Stimulated activated naive CD8-positive, alpha-beta T cell treated with anti-CD3 and anti-CD28 coated beads, Interleukin-15, Interleukin-2, amounts not matched to agents 100 ng/mL and 50 ng/mL, for 24 hours (primary cell): ENCODE data around the gene RILP.

Experiments used
- H3K27ac Mint-ChIP-seq: one replicate; pipeline ENCODE4 v1.8.0; 2021; ENCODE audit warnings: mild to moderate bottlenecking, mixed read lengths
- H3K27me3 Mint-ChIP-seq: one replicate; pipeline ENCODE4 v1.8.0; 2021; ENCODE audit warnings: mixed read lengths
- H3K36me3 Mint-ChIP-seq: one replicate; pipeline ENCODE4 v1.8.0; 2021; ENCODE audit warnings: low read depth, mixed read lengths
- H3K4me1 Mint-ChIP-seq: one replicate; pipeline ENCODE4 v1.8.0; 2021; ENCODE audit warnings: low read depth, mixed read lengths
- H3K4me3 Mint-ChIP-seq: one replicate; pipeline ENCODE4 v1.8.0; 2021; ENCODE audit warnings: mild to moderate bottlenecking, mixed read lengths
- H3K9me3 Mint-ChIP-seq: one replicate; pipeline ENCODE4 v1.8.0; 2021; ENCODE audit warnings: mixed read lengths

Gene RILP

DNA sequence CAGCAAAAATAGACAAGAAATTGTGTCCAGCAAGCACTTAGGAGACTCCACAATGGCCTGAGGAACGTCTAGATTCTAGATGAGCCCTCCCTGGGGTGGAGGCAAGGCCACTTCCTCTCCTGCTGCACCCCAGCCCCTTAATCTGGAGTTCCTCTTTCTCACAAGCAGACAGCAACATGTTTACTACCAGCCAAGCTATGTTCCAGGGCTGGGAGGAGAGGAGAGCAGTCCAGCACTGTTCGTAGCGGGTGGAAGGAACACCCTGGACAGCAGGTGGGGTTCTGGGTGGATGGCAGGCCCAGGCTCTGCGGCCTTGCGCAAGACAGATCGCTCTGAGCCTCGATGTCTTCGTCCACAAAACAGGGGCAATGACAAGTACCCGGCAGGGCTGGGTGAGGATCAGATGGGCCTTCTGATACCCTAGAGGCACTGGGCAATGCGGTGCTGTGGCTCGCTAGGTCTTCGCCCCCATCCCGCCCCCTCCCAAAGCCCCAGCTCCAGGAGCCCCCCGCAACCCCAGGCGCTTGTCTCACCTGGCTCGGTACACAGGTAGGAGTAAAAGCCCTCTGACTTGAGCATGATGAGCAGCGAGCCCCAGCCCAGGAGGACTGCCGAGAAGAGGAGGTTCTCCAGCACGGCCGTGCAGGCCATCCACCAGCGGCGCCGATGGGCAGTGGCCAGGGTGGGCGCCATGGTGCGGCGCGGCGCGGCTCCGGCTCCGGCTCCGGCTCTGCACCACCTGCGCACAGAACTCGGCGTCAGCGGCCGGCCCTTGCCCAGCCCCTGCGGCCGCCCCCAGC is 22.3 kb downstream of the RILP start:
- peaks cover 27% of the 10 kb centered on the region for H3K4me1 Mint-ChIP-seq
- H3K36me3 Mint-ChIP-seq: no peaks in the 10 kb centered on the region
- peaks cover 11% of the 10 kb centered on the region for H3K27me3 Mint-ChIP-seq
- H3K9me3 Mint-ChIP-seq: no peaks in the 10 kb centered on the region
- peak overlapping the region; percentile 79 for H3K4me3 Mint-ChIP-seq
- no peak overlapping the region for H3K27ac Mint-ChIP-seq

- peaks cover 22% of the 10 kb centered on the region for H3K4me1 Mint-ChIP-seq
- no peaks in the 10 kb centered on the region for H3K36me3 Mint-ChIP-seq
- H3K9me3 Mint-ChIP-seq: no peaks in the 10 kb centered on the region
- H3K27me3 Mint-ChIP-seq: peaks cover 8% of the 10 kb centered on the region
- H3K4me3 Mint-ChIP-seq: peak overlapping the region; percentile 79
- H3K27ac Mint-ChIP-seq: no peak overlapping the region
Observed at GRCh38 chr17:1626333-1626732, 23.3 kb downstream of the RILP start.

- H3K27ac Mint-ChIP-seq: no peak overlapping the region
- H3K36me3 Mint-ChIP-seq: no peaks in the 10 kb centered on the region
- H3K4me3 Mint-ChIP-seq: no peak overlapping the region
- peaks cover 8% of the 10 kb centered on the region for H3K27me3 Mint-ChIP-seq
- no peaks in the 10 kb centered on the region for H3K9me3 Mint-ChIP-seq
- peaks cover 22% of the 10 kb centered on the region for H3K4me1 Mint-ChIP-seq
Observed at GRCh38 chr17:1625581-1625980, 24.1 kb downstream of the RILP start.

DNA sequence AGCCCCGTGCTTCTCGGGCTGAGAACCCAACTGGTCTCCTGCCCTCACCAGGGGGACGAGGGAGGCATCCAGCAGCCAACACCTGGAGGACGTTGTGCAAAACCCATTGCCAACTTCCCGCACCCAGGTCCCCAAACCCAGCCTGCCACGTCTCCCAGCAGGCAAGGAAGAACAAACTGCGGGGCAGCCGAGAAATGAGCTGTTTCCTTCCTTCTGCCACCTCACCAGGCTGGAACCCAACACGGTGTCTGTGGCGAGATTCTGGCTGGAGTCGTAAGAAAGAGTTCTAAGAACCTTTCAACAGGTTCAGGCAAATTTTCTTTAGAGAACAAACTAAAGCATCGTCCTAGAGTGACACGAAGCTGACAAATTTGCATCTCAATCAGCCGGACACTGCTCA is 24.6 kb downstream of the RILP start:
- H3K36me3 Mint-ChIP-seq: no peaks in the 10 kb centered on the region
- H3K27ac Mint-ChIP-seq: no peak overlapping the region
- H3K4me3 Mint-ChIP-seq: no peak overlapping the region
- H3K9me3 Mint-ChIP-seq: no peaks in the 10 kb centered on the region
- H3K4me1 Mint-ChIP-seq: peaks cover 19% of the 10 kb centered on the region
- H3K27me3 Mint-ChIP-seq: peaks cover 8% of the 10 kb centered on the region

DNA sequence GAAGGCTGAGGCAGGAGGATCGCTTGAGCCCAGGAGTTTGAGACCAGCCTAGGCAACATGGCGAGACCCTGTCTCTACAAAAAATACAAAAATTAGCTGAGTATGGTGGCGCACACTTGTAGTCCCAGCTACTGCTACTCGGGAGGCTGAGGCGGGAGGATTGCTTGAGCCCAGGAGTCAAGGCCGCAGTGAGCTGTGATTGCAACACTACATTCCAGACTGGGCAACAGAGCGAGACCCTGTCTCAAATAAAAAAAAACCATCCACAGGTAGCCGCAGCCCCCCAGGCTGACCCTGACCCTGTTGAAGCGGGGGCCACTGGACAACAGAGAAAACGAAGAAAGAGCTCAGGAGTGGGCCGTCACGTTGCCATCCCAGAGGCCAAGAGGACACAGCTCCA is 25.0 kb downstream of the RILP start:
- peaks cover 19% of the 10 kb centered on the region for H3K4me1 Mint-ChIP-seq
- no peaks in the 10 kb centered on the region for H3K36me3 Mint-ChIP-seq
- H3K27me3 Mint-ChIP-seq: peaks cover 8% of the 10 kb centered on the region
- no peak overlapping the region for H3K27ac Mint-ChIP-seq
- H3K4me3 Mint-ChIP-seq: no peak overlapping the region
- H3K9me3 Mint-ChIP-seq: no peaks in the 10 kb centered on the region

GRCh38 chr17:1623057-1623630 is 26.5 kb downstream of the RILP start:
- Mint-ChIP-seq H3K9me3 (no peaks in the 10 kb centered on the region), H3K27ac (no peak overlapping the region), H3K4me3 (no peak overlapping the region), H3K36me3 (no peaks in the 10 kb centered on the region), H3K27me3 (peaks cover 8% of the 10 kb centered on the region), H3K4me1 (peaks cover 19% of the 10 kb centered on the region)

- Mint-ChIP-seq H3K4me3 (no peak overlapping the region), H3K4me1 (peaks cover 10% of the 10 kb centered on the region), H3K27ac (no peak overlapping the region), H3K36me3 (no peaks in the 10 kb centered on the region), H3K27me3 (no peaks in the 10 kb centered on the region), H3K9me3 (no peaks in the 10 kb centered on the region)
Observed at GRCh38 chr17:1621273-1621954, 28.3 kb downstream of the RILP start.

DNA sequence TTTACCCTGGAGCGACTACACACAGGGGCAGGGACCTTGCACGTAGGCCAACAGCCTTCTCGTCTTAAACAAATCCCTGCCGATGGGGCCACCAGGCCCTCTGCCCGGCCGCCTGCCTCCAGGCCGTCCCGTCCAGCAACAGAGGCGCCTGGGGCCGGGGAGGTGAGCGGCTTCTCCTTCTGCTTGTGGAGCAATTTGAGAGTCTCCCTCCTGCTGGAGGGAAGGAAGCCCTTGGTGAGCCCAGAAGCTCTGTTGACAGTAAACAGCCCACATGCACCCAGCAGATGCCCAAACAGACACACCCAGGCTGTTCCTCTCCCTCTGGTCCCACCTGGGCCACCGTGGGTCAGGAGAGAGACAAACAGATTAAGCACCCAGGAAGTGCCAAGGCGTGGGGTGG is 29.2 kb downstream of the RILP start:
- Mint-ChIP-seq H3K27ac (no peak overlapping the region), H3K4me3 (no peak overlapping the region)

DNA sequence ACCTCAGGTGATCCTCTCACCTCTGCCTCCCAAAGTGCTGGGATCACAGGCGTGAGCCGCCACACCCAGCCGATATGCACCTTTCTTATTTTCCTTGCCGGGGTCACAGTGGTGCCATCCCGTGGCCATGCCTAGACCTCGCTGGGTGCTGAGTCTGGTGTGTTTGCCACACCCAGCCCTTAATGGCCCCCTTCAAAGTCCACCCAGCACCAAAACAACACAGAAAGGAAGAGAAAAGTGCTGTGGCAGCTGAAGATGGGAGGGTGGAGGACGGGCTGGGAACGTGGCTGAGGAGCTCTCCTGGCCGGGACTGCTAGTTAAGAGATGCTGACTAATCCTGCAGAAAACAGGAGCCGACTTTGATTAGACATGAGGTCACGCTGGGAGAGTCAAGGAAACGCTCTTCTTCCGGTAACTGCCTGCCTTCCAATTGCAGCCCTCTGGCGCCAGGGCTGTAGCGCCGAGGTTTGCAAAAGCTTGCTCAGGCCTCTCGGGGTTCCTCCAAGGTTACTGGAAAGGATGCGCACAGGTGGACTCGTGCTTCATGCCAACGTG is 32.0 kb downstream of the RILP start:
- no peak overlapping the region for H3K27ac Mint-ChIP-seq
- H3K27me3 Mint-ChIP-seq: no peaks in the 10 kb centered on the region
- H3K4me1 Mint-ChIP-seq: no peaks in the 10 kb centered on the region
- H3K4me3 Mint-ChIP-seq: no peak overlapping the region
- no peaks in the 10 kb centered on the region for H3K36me3 Mint-ChIP-seq
- no peaks in the 10 kb centered on the region for H3K9me3 Mint-ChIP-seq

More for the DNA sequence above, 29.2 kb downstream of the RILP start:
- Mint-ChIP-seq H3K4me1 (peaks cover 2% of the 10 kb centered on the region), H3K9me3 (no peaks in the 10 kb centered on the region), H3K36me3 (no peaks in the 10 kb centered on the region), H3K27me3 (no peaks in the 10 kb centered on the region)

- Mint-ChIP-seq H3K36me3 (no peaks in the 10 kb centered on the region), H3K4me1 (no peaks in the 10 kb centered on the region), H3K27me3 (no peaks in the 10 kb centered on the region), H3K27ac (no peak overlapping the region), H3K9me3 (no peaks in the 10 kb centered on the region), H3K4me3 (no peak overlapping the region)
Observed at GRCh38 chr17:1616101-1616500, 33.6 kb downstream of the RILP start.

DNA sequence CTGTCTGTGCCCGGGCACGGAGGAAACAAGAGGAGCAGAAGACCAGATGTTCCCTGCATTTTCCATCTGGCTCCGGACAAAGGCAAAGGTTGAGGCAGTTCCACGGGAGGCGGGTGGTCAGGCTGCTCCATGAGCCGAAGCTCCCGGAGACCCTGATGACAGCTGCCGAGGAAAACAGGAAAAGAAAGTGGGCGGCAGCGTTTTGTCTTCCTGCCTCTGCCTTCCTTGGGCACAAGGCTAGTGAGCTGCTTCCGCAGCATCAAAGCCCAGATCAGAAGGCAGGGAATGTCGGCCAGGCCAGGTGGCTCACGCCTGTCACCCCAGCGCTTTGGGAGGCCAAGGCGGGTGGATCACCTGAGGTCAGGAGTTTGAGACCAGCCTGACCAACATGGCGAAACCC is 37.3 kb downstream of the RILP start:
- Mint-ChIP-seq H3K4me1 (peaks cover 16% of the 10 kb centered on the region), H3K4me3 (no peak overlapping the region), H3K27me3 (no peaks in the 10 kb centered on the region), H3K27ac (no peak overlapping the region), H3K36me3 (peaks cover 4% of the 10 kb centered on the region), H3K9me3 (no peaks in the 10 kb centered on the region)

DNA sequence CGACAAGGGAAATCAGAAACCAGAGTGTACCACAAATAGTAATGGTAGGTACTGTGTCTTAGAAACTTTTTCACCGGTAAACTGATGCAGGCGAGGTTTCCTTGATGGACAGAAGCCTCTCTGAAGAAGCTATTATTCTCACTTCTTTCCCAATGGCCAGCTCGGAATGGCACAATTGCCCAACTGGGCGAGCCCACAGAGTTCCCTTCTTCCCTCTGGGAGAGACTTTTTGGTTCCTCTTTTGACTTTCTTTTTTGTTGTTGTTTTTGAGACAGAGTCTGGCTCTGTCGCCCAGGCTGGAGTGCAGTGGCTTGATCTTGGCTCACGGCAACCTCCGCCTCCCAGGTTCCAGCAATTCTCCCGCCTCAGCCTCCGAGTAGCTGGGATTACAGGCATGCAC is 38.0 kb downstream of the RILP start:
- H3K36me3 Mint-ChIP-seq: peaks cover 4% of the 10 kb centered on the region
- no peak overlapping the region for H3K4me3 Mint-ChIP-seq
- no peaks in the 10 kb centered on the region for H3K9me3 Mint-ChIP-seq
- H3K27me3 Mint-ChIP-seq: no peaks in the 10 kb centered on the region
- H3K27ac Mint-ChIP-seq: no peak overlapping the region
- H3K4me1 Mint-ChIP-seq: peaks cover 23% of the 10 kb centered on the region

DNA sequence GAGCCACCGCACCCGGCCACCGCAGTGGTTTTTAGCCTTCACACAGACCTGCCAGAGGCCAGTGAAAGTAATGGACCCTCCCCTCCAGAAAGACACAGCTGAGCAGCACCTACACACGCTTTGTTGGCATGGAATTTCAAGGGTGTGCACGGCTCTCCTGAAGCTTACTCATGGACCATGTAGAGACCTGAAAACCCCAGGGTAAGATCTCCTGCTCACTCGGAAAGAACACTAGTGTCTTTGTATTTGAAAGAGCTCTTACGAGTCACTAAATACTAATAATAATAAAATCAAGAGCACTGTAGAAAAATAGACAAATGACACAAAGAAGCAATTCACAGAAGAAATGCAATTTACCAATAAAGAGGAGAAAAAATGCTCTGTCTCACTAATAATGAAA is 41.0 kb downstream of the RILP start:
- Mint-ChIP-seq H3K4me1 (peaks cover 44% of the 10 kb centered on the region), H3K4me3 (no peak overlapping the region), H3K9me3 (no peaks in the 10 kb centered on the region), H3K36me3 (peaks cover 4% of the 10 kb centered on the region), H3K27ac (peak overlapping the region; percentile 91), H3K27me3 (no peaks in the 10 kb centered on the region)

- Mint-ChIP-seq H3K4me1 (peaks cover 44% of the 10 kb centered on the region), H3K36me3 (peaks cover 4% of the 10 kb centered on the region), H3K9me3 (no peaks in the 10 kb centered on the region), H3K27me3 (no peaks in the 10 kb centered on the region), H3K4me3 (peak overlapping the region; percentile 51), H3K27ac (peak overlapping the region; percentile 91)
Observed at GRCh38 chr17:1607971-1608320, 41.7 kb downstream of the RILP start.

- peak overlapping the region; percentile 91 for H3K27ac Mint-ChIP-seq
- peaks cover 44% of the 10 kb centered on the region for H3K4me1 Mint-ChIP-seq
- peak overlapping the region; percentile 63 for H3K4me3 Mint-ChIP-seq
- H3K36me3 Mint-ChIP-seq: peaks cover 4% of the 10 kb centered on the region
- no peaks in the 10 kb centered on the region for H3K9me3 Mint-ChIP-seq
- no peaks in the 10 kb centered on the region for H3K27me3 Mint-ChIP-seq
Observed at GRCh38 chr17:1606352-1606985, 43.2 kb downstream of the RILP start.
